Neural crest cell (in vitro differentiated cells): ENCODE measurements around the gene TRIP10. TPM values are rescaled to one million over a fixed set of nuclear protein-coding genes. Genes with fewer than 3 reads are reported as not detected.

Source experiments
- DNase-seq: peaks from one replicate; pipeline ENCODE4 v3.0.0; 2021; ENCODE audit warnings: low read depth, mixed read lengths, low spot score
- H3K27ac Mint-ChIP-seq: one replicate; pipeline ENCODE4 v1.8.0; 2021; ENCODE audit warnings: mild to moderate bottlenecking, mixed read lengths; ENCODE audit not compliant: unreplicated experiment
- H3K27me3 Mint-ChIP-seq: 2 replicates; pipeline ENCODE4 v1.8.0; 2021; ENCODE audit warnings: low read depth, mild to moderate bottlenecking, mixed read lengths
- H3K36me3 Mint-ChIP-seq: 2 replicates; pipeline ENCODE4 v1.8.0; 2021; ENCODE audit warnings: low read depth, mild to moderate bottlenecking, mixed read lengths
- H3K4me1 Mint-ChIP-seq: 2 replicates; pipeline ENCODE4 v1.8.0; 2021; ENCODE audit warnings: mixed read lengths
- H3K4me3 Mint-ChIP-seq: one replicate; pipeline ENCODE4 v1.8.0; 2021; ENCODE audit warnings: mild to moderate bottlenecking, mixed read lengths
- H3K9me3 Mint-ChIP-seq: 2 replicates; pipeline ENCODE4 v1.8.0; 2021; ENCODE audit warnings: mixed read lengths
- long read RNA-seq: library from polyadenylated mRNA; unstranded; transcript quantifications from one replicate; pipeline ENCODE4 v2.0.0, GENCODE V29; 2020
- total RNA-seq: library from RNA; stranded (reverse); gene quantifications from 2 replicates; pipeline ENCODE4 v1.2.1, GENCODE V29; 2021
- TF ChIP-seq, protein P1 (sequence below): fragments of 200-600 bp; sonication (generic); conservative IDR thresholded peaks from 2 replicates; pipeline ENCODE4 v1.5.0; 2021; ENCODE audit warnings: antibody characterized with exemption, mild to moderate bottlenecking

The TRIP10 gene, protein sequence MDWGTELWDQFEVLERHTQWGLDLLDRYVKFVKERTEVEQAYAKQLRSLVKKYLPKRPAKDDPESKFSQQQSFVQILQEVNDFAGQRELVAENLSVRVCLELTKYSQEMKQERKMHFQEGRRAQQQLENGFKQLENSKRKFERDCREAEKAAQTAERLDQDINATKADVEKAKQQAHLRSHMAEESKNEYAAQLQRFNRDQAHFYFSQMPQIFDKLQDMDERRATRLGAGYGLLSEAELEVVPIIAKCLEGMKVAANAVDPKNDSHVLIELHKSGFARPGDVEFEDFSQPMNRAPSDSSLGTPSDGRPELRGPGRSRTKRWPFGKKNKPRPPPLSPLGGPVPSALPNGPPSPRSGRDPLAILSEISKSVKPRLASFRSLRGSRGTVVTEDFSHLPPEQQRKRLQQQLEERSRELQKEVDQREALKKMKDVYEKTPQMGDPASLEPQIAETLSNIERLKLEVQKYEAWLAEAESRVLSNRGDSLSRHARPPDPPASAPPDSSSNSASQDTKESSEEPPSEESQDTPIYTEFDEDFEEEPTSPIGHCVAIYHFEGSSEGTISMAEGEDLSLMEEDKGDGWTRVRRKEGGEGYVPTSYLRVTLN
- total RNA-seq = 19.0 and 20.6 TPM in 2 replicates
- long read RNA-seq, partial matches to known transcripts = 1 of 3 reads
- long read RNA-seq, other reads (novel, unspliced or antisense) = 1 of 3 reads

DNA sequence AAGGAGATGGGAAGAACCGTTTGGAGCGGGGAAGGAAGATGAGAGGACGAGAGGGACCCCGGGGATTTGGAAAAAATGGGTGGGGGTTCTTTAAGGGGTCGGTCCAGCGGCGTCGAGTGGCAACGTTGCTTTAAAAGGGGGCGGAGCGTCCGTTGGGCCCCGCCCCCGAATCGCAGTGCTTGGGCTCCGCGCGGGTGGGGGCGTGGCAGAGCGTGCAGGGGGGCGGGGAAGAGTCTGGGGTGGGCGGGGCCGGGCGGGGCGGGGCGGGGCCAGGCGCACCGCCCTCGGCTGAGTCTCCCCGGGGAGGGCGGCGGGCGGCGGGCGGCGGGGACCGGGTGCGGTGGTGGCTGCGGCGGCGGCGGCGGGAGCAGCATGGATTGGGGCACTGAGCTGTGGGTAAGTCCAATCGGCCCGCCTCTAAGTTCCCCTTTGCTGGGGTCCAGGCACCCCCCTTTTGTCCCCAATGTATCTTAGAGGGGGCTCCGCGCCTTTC, at the start of gene TRIP10:
TSS of gene TRIP10 (plus strand) at position 291 of the 493 bp plus-strand sequence. CDS start at position 373, 82 bp downstream.
- H3K36me3 Mint-ChIP-seq = no peaks in the 10 kb centered on the region
- peaks cover 63% of the 10 kb centered on the region for H3K4me1 Mint-ChIP-seq
- peaks cover 5% of the 10 kb centered on the region for H3K27me3 Mint-ChIP-seq
- TF ChIP-seq, protein P1, sequence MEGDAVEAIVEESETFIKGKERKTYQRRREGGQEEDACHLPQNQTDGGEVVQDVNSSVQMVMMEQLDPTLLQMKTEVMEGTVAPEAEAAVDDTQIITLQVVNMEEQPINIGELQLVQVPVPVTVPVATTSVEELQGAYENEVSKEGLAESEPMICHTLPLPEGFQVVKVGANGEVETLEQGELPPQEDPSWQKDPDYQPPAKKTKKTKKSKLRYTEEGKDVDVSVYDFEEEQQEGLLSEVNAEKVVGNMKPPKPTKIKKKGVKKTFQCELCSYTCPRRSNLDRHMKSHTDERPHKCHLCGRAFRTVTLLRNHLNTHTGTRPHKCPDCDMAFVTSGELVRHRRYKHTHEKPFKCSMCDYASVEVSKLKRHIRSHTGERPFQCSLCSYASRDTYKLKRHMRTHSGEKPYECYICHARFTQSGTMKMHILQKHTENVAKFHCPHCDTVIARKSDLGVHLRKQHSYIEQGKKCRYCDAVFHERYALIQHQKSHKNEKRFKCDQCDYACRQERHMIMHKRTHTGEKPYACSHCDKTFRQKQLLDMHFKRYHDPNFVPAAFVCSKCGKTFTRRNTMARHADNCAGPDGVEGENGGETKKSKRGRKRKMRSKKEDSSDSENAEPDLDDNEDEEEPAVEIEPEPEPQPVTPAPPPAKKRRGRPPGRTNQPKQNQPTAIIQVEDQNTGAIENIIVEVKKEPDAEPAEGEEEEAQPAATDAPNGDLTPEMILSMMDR = no peak
- peak within 1 kb of the TSS; percentile 95 for H3K27ac Mint-ChIP-seq
- H3K9me3 Mint-ChIP-seq = no peaks in the 10 kb centered on the region
- peak; percentile 71 for DNase-seq
- H3K4me3 Mint-ChIP-seq = peak within 1 kb of the TSS; percentile 92

DNA sequence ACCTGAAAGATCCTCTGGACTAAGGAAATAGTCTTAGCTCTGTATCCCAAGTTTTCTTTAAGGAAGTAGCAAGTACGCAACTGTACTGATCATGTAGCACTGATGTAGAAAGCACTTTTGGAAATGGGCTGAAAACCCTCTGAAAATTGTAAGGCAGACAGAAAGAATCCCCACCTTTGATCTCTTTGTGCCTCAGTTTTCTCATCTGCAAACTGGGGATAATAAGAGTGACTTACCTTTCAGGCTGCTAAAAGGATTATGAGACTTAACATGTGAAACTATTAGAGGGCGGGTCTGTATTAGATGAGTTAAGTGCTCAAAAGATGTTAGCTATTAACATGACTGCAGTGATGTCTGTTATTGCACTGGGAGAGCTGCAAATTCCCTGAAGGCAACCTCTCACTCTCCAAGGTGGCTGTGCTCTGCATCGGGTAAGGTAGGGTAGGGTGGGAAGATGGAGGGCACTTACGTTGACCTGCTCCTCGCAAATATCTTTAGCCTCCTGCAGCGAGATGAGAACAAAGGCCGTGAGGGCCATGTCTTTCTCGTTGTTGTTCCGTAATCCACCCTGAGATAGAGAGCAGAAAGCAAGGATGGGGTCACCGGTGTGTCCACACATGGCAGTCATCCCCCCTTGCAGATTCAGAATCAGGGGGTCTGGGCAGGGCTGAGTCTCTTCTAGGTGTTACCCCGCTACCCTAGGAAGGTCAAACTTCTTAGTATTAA, 49.2 kb upstream of the TRIP10 start:
- no peak overlapping the region for H3K4me3 Mint-ChIP-seq
- DNase-seq = no peak
- TF ChIP-seq, protein P1 = no peak
- H3K4me1 Mint-ChIP-seq = no peaks in the 10 kb centered on the region
- H3K27me3 Mint-ChIP-seq = peaks cover 10% of the 10 kb centered on the region
- H3K27ac Mint-ChIP-seq = no peak overlapping the region
- peaks cover 2% of the 10 kb centered on the region for H3K9me3 Mint-ChIP-seq
- no peaks in the 10 kb centered on the region for H3K36me3 Mint-ChIP-seq

DNA sequence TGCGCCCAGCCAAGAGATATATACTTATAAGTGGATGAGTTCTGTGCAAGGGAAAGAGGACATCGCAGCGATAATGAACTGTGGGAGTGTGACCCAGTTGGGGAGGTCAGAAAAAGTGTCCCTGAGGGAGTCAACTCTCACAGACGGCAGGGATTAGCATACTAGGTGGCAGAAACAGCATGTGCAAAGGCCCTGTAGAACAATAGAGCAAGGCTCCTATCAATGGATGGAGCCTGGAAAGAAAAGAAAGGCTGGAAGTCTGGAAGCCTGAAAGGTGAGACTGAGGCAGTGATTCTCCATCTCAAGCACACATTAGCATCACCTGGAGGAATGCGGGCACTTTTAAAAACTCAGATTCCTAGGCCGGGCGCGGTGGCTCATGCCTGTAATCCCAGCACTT, 48.1 kb upstream of the TRIP10 start:
- Mint-ChIP-seq H3K27ac (no peak overlapping the region), H3K4me1 (no peaks in the 10 kb centered on the region), H3K9me3 (peaks cover 2% of the 10 kb centered on the region), H3K4me3 (no peak overlapping the region), H3K36me3 (no peaks in the 10 kb centered on the region), H3K27me3 (peaks cover 9% of the 10 kb centered on the region)
- TF ChIP-seq, protein P1 = no peak
- DNase-seq = no peak

DNA sequence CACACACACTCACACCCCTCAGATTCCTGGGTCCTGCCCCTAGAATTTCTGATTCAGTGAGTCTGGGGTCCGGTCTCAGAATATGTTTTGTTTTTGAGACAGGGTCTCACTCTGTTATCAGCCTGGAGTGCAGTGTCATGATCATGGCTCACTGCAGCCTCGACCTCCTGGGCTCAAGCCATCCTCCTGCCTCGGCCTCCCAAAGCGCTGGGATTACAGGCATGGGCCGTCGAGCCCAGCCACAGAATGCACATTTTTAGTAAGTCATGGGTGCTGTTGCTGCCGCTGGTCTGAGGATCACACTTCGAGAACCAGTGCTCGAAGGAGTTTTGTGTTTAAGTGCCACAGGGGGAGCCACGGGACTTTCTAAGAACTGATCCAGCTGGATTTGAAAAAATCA, 47.5 kb upstream of the TRIP10 start:
- peaks cover 2% of the 10 kb centered on the region for H3K9me3 Mint-ChIP-seq
- no peak overlapping the region for H3K4me3 Mint-ChIP-seq
- no peak for DNase-seq
- H3K36me3 Mint-ChIP-seq = no peaks in the 10 kb centered on the region
- TF ChIP-seq, protein P1 = no peak
- H3K27ac Mint-ChIP-seq = no peak overlapping the region
- H3K4me1 Mint-ChIP-seq = no peaks in the 10 kb centered on the region
- H3K27me3 Mint-ChIP-seq = peaks cover 2% of the 10 kb centered on the region

DNA sequence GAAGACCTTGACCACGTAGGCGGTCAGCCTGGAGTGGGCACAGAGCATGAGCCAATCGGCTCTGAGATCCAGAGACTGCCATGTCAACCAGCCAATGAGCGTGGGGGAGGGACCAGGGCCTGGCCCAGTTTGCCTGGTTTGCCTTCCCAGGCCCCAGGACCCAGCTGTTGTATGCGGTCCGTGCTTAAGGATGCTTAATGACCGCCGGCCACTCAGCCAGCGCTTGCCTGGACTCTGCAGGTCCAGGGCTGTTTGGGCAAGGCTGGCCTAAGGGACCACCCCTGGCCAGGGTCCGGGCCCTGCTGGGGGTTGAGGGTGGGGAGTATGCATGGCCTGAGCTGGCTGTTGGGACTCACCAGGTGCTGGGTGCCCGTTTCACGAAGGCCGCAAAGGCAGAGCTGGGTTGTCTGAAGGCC, 46.4 kb upstream of the TRIP10 start:
- H3K9me3 Mint-ChIP-seq = peaks cover 2% of the 10 kb centered on the region
- no peaks in the 10 kb centered on the region for H3K36me3 Mint-ChIP-seq
- H3K27ac Mint-ChIP-seq = no peak overlapping the region
- H3K4me1 Mint-ChIP-seq = no peaks in the 10 kb centered on the region
- DNase-seq = no peak
- H3K27me3 Mint-ChIP-seq = peaks cover under 1% of the 10 kb centered on the region
- no peak overlapping the region for H3K4me3 Mint-ChIP-seq
- TF ChIP-seq, protein P1 = no peak
